Rectal smooth muscle tissue (tissue), 1 donor: ENCODE data around the gene GNAI2.
"Not testable (repeated sequence)": the region's sequence is repeated elsewhere in the genome, so short reads cannot be mapped to it uniquely, and the experiment has no call there.

Source experiments
- H3K27ac ChIP-seq: one replicate; pipeline ENCODE4 v1.7.0; 2013; ENCODE audit warnings: low read depth, low read length, inconsistent platforms
- H3K27me3 ChIP-seq: one replicate; pipeline ENCODE4 v1.7.0; 2013; ENCODE audit warnings: low read length; ENCODE audit not compliant: control insufficient read depth, insufficient read depth
- H3K36me3 ChIP-seq: one replicate; pipeline ENCODE4 v1.7.0; 2013; ENCODE audit warnings: low read length; ENCODE audit not compliant: control insufficient read depth, insufficient read depth
- H3K4me1 ChIP-seq: one replicate; pipeline ENCODE4 v1.7.0; 2013; ENCODE audit warnings: low read length; ENCODE audit not compliant: control insufficient read depth, insufficient read depth
- H3K4me3 ChIP-seq: one replicate; pipeline ENCODE4 v1.7.0; 2013; ENCODE audit warnings: low read length
- H3K9ac ChIP-seq: one replicate; pipeline ENCODE4 v1.7.0; 2013; ENCODE audit warnings: low read length

The GNAI2 gene

GRCh38 chr3:50266017-50266416, 30.0 kb downstream of the GNAI2 start:
- peak overlapping the region; percentile 3 for H3K4me3 ChIP-seq
- peaks cover 53% of the 10 kb centered on the region for H3K4me1 ChIP-seq
- H3K9ac ChIP-seq, result no peak overlapping the region
- peak overlapping the region; percentile 97 for H3K27ac ChIP-seq
- peaks cover 3% of the 10 kb centered on the region for H3K27me3 ChIP-seq
- H3K36me3 ChIP-seq, result no peaks in the 10 kb centered on the region

- H3K4me1 ChIP-seq, result peaks cover 47% of the 10 kb centered on the region
- H3K4me3 ChIP-seq, result peak overlapping the region; percentile 74
- H3K27ac ChIP-seq, result peak overlapping the region; percentile 97
- peaks cover 3% of the 10 kb centered on the region for H3K27me3 ChIP-seq
- no peaks in the 10 kb centered on the region for H3K36me3 ChIP-seq
- H3K9ac ChIP-seq, result peak overlapping the region; percentile 61
Measured at GRCh38 chr3:50266836-50267235, 30.8 kb downstream of the GNAI2 start.

GRCh38 chr3:50267280-50267913, 31.4 kb downstream of the GNAI2 start:
- H3K36me3 ChIP-seq, result no peaks in the 10 kb centered on the region
- peak overlapping the region; percentile 80 for H3K9ac ChIP-seq
- peaks cover 47% of the 10 kb centered on the region for H3K4me1 ChIP-seq
- H3K27me3 ChIP-seq, result peaks cover 3% of the 10 kb centered on the region
- peak overlapping the region; percentile 97 for H3K27ac ChIP-seq
- peak overlapping the region; percentile 74 for H3K4me3 ChIP-seq

GRCh38 chr3:50268276-50268675, 32.3 kb downstream of the GNAI2 start:
- peak overlapping the region; percentile 74 for H3K4me3 ChIP-seq
- H3K36me3 ChIP-seq, result no peaks in the 10 kb centered on the region
- H3K4me1 ChIP-seq, result peaks cover 47% of the 10 kb centered on the region
- peak overlapping the region; percentile 32 for H3K9ac ChIP-seq
- H3K27ac ChIP-seq, result peak overlapping the region; percentile 97
- H3K27me3 ChIP-seq, result peaks cover 3% of the 10 kb centered on the region

- peak within 1 kb of the TSS; percentile 97 for H3K27ac ChIP-seq
- H3K36me3 ChIP-seq, result no peaks in the 10 kb centered on the region
- peaks cover 4% of the 10 kb centered on the region for H3K27me3 ChIP-seq
- peak within 1 kb of the TSS; percentile 58 for H3K9ac ChIP-seq
- H3K4me3 ChIP-seq, result peak within 1 kb of the TSS; percentile 74
- H3K4me1 ChIP-seq, result peaks cover 47% of the 10 kb centered on the region
Measured at GRCh38 chr3:50268703-50269451, 32.9 kb downstream of the GNAI2 start, which contains the start of gene SEMA3B. SEMA3B (plus strand) TSS chr3:50269147; CDS start chr3:50269241, 94 bp downstream.

GRCh38 chr3:50269460-50269859, 33.5 kb downstream of the GNAI2 start:
- Histone ChIP-seq H3K4me3 (peak overlapping the region; percentile 74), H3K36me3 (no peaks in the 10 kb centered on the region), H3K9ac (peak overlapping the region; percentile 58), H3K4me1 (peaks cover 42% of the 10 kb centered on the region), H3K27ac (peak overlapping the region; percentile 97), H3K27me3 (peaks cover 7% of the 10 kb centered on the region)

GRCh38 chr3:50269977-50270413, 34.0 kb downstream of the GNAI2 start:
- H3K36me3 ChIP-seq, result no peaks in the 10 kb centered on the region
- peak overlapping the region; percentile 58 for H3K9ac ChIP-seq
- peaks cover 38% of the 10 kb centered on the region for H3K4me1 ChIP-seq
- H3K27me3 ChIP-seq, result peaks cover 9% of the 10 kb centered on the region
- H3K4me3 ChIP-seq, result peak overlapping the region; percentile 74
- H3K27ac ChIP-seq, result peak overlapping the region; percentile 97

- Histone ChIP-seq H3K27me3 (peaks cover 9% of the 10 kb centered on the region), H3K27ac (peak overlapping the region; percentile 97), H3K4me1 (peaks cover 32% of the 10 kb centered on the region), H3K9ac (no peak overlapping the region), H3K4me3 (peak overlapping the region; percentile 74), H3K36me3 (no peaks in the 10 kb centered on the region)
Measured at GRCh38 chr3:50270422-50271224, 34.6 kb downstream of the GNAI2 start.

- no peak overlapping the region for H3K4me3 ChIP-seq
Measured at GRCh38 chr3:50271314-50271936, 35.4 kb downstream of the GNAI2 start.

GRCh38 chr3:50272538-50272910, 36.5 kb downstream of the GNAI2 start:
- Histone ChIP-seq H3K4me1 (peaks cover 18% of the 10 kb centered on the region), H3K4me3 (peak overlapping the region; percentile 57)
- H3K27ac ChIP-seq, H3K27me3 ChIP-seq, H3K9ac ChIP-seq, H3K36me3 ChIP-seq: not testable (repeated sequence)

More at GRCh38 chr3:50271314-50271936, 35.4 kb downstream of the GNAI2 start:
- no peak overlapping the region for H3K27ac ChIP-seq
- no peaks in the 10 kb centered on the region for H3K36me3 ChIP-seq
- peaks cover 9% of the 10 kb centered on the region for H3K27me3 ChIP-seq
- no peak overlapping the region for H3K9ac ChIP-seq
- peaks cover 24% of the 10 kb centered on the region for H3K4me1 ChIP-seq

- peak overlapping the region; percentile 57 for H3K4me3 ChIP-seq
- peaks cover 16% of the 10 kb centered on the region for H3K4me1 ChIP-seq
- H3K27me3 ChIP-seq, result peaks cover 9% of the 10 kb centered on the region
- H3K9ac ChIP-seq, result no peak overlapping the region
- H3K36me3 ChIP-seq, result no peaks in the 10 kb centered on the region
- no peak overlapping the region for H3K27ac ChIP-seq
Measured at GRCh38 chr3:50272911-50273688, 37.1 kb downstream of the GNAI2 start.
